ENCODE results near the gene ABCB6.

GRCh38 chr2:219173176-219173575 lies 45.6 kb downstream of the ABCB6 start:
- TF ChIP-seq ZBTB44 (tag by site-specific recombination; IDR thresholded peaks at IDR 0.05) (no peak), CTCF (tag by site-specific recombination; IDR thresholded peaks at IDR 0.05) (no peak), ZNF19 (tag by site-specific recombination; IDR thresholded peaks at IDR 0.05; ENCODE audit: low read depth) (no peak), MYNN (tag by site-specific recombination; IDR thresholded peaks at IDR 0.05; ENCODE audit: borderline replicate concordance) (no peak), YY1 (tag by site-specific recombination; IDR thresholded peaks at IDR 0.05) (no peak), ZNF146 (tag by site-specific recombination; IDR thresholded peaks at IDR 0.05) (no peak), ZNF48 (tag by site-specific recombination; IDR thresholded peaks at IDR 0.05) (no peak), ZNF792 (tag by site-specific recombination; IDR thresholded peaks at IDR 0.05) (no peak), ZBTB1 (tag by site-specific recombination; IDR thresholded peaks at IDR 0.05) (no peak), ZNF274 (IDR thresholded peaks at IDR 0.05; ENCODE audit: low read length) (no peak), ZNF274 (tag by site-specific recombination; IDR thresholded peaks at IDR 0.05; ENCODE audit: borderline replicate concordance) (no peak), ZNF311 (tag by site-specific recombination; IDR thresholded peaks at IDR 0.05; ENCODE audit: borderline replicate concordance) (no peak)
